ENCODE measurements around the gene SLC13A2.

SLC13A2 gene

GRCh38 chr17:28492352-28493310 lies 19.2 kb downstream of the SLC13A2 start:
- DNase-seq (ENCODE audit: low read depth in 2 of 2): no peak

DNA sequence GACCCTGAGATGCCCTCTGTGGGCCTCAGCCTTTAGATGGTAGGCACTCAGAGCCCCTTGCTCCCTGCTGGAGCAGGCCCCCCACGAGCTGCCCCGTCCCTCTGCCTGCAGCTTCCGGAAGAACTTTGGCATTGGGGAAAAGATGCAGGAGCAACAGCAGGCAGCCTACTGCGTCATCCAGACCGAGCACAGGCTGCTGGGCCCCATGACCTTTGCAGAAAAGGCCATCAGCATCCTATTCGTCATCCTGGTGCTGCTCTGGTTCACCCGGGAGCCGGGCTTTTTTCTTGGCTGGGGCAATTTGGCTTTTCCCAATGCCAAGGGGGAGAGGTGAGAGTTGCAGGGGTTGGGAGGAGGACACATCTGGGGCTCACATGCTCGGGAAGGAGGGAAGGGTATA lies 20.0 kb downstream of the SLC13A2 start:
- DNase-seq (ENCODE audit: low read depth in 2 of 2): no peak

- DNase-seq (ENCODE audit: low read depth in 2 of 2): peak; percentile 60 to 81
Measured at GRCh38 chr17:28494445-28495188, 21.2 kb downstream of the SLC13A2 start.

DNA sequence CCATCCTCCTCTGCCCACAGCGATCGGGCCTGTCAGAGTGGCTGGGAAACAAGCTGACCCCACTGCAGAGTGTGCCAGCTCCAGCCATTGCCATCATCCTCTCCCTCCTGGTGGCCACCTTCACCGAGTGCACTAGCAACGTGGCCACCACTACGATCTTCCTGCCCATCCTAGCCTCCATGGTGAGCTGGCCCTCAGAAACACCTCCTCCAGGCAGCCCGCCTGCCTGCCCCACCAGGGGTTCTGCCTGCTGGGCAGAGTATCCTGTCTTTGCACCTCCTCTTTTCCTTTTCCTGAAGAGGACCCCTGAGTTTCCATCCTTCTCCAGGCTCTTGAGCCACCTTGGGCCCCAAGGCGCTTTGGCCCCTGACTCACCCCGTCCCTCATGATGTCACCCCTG lies 22.2 kb downstream of the SLC13A2 start:
- DNase-seq (ENCODE audit: low read depth in 2 of 2): no peak

- DNase-seq (ENCODE audit: low read depth in 2 of 2): no peak
Measured at GRCh38 chr17:28497931-28498330, 24.5 kb downstream of the SLC13A2 start.

GRCh38 chr17:28498652-28499363 lies 25.4 kb downstream of the SLC13A2 start:
- no peak for DNase-seq (ENCODE audit: low read depth in 2 of 2)

- DNase-seq (ENCODE audit: low read depth in 2 of 2): no peak
Measured at GRCh38 chr17:28499364-28499664, 25.9 kb downstream of the SLC13A2 start.

- DNase-seq (ENCODE audit: low read depth in 2 of 2): no peak
Measured at GRCh38 chr17:28499684-28500357, 26.4 kb downstream of the SLC13A2 start.

- no peak for DNase-seq (ENCODE audit: low read depth in 2 of 2)
Measured at GRCh38 chr17:28500712-28501379, 27.4 kb downstream of the SLC13A2 start.

DNA sequence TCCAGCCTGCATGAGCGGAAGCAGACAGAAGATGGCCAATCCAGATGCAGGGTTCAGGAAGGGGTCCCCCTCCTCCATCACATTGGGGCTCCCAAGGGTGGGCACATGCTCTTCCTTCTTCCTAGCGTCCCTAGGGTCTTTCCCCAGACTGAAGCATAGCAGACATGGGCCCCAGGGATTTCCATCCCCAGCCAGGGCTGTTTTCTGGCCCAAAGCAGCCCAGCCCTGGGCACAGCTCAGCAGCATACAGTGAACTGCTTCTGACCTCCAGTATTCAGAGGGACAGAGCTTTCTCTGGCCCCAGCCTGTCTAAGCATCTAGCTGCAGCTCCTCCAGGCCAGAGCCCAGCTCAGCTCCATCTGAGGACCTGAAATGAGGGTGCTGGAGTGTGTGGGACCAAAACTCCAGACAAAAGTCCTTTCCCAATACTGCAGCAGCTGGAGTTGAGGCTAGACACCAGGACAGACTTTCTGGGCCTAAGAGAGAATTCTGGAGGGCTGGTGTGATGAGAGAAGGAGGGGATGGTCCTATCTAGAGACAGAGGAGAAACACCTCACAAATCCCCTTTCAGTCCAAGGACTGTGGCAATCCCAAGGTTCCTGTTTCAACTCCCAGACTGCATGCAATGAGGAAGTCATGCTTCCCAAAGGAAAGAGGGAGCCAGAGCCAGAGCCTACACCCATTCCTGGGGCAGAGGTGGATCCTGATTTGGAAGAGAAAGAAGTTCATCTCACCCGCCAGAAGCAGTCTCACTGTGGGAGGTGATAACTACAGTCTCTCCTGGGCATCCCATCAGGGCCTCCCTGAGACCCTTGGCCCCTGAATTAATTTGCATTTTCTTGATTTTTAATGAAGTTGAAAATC lies 28.2 kb downstream of the SLC13A2 start:
- DNase-seq (ENCODE audit: low read depth in 2 of 2): no peak

- DNase-seq (ENCODE audit: low read depth in 2 of 2): no peak
Measured at GRCh38 chr17:28503420-28503819, 30.0 kb downstream of the SLC13A2 start.

GRCh38 chr17:28505986-28506665 lies 32.7 kb downstream of the SLC13A2 start, which contains the start of gene FOXN1:
FOXN1 (plus strand) TSS chr17:28506348; CDS start chr17:28523970, 17,622 bp downstream.
- no peak for DNase-seq (ENCODE audit: low read depth in 2 of 2)

- no peak for DNase-seq (ENCODE audit: low read depth in 2 of 2)
Measured at GRCh38 chr17:28506763-28507487, 33.5 kb downstream of the SLC13A2 start.

GRCh38 chr17:28507567-28508203 lies 34.2 kb downstream of the SLC13A2 start:
- no peak for DNase-seq (ENCODE audit: low read depth in 2 of 2)

DNA sequence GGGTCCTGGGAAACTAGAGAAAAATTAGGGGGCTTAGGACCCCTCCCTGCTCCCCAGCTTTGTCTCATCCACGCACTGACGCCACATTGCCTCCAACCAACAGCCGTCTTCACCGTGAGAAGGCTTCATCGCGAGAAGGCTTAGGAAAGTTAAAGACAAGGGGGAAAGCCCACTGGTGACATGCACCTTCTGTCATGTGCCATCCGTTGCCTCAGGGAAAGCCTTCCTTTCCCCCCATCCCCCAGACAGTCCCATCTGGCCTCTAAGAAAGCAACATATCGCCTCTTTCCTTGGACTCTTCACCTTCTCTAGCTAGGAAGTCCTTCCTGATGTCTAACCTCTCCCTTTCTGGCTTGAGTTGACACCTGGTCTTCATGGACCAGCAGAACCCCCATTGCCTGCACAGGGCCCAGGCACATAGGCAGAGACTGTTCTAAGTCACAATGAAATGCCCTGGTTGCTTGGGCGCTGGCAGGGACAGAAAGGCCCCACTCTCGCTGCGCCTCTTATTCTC lies 34.8 kb downstream of the SLC13A2 start:
- no peak for DNase-seq (ENCODE audit: low read depth in 2 of 2)

GRCh38 chr17:28509789-28510188 lies 36.3 kb downstream of the SLC13A2 start:
- no peak for DNase-seq (ENCODE audit: low read depth in 2 of 2)

GRCh38 chr17:28511858-28512461 lies 38.5 kb downstream of the SLC13A2 start:
- no peak for DNase-seq (ENCODE audit: low read depth in 2 of 2)

DNA sequence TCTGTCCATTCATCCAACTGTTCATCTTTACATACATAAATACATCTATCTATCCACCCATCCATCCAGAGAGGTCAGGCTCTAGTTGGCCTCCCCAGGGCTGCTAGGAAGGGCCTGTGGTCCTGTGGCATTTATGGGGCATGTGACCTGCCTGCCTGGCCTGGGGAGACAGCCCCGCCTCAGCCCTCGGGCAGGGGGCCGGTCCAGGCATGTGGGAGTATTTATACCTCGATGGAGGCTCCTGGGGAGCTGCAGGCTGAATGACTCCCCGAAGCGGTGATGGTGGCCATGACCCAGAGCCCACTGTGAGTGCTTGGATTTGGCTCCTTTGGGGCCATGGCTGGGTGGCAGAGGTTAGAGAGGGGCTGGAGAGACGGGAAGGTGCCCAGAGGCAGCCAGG lies 40.0 kb downstream of the SLC13A2 start:
- DNase-seq (ENCODE audit: low read depth in 2 of 2): no peak

Measured in stimulated activated CD4-positive, alpha-beta T cell treated with anti-CD3 and anti-CD28 coated beads, Interleukin-12 subunit alpha, Interleukin-12 subunit beta, amount 100 ng/mL, for 24 hours (primary cell).